ENCODE data around the gene SMOC2. TPM values are rescaled to one million over a fixed set of nuclear protein-coding genes. Genes with fewer than 3 reads are reported as not detected.

The SMOC2 gene
- total and polyA plus RNA-seq, 2 donors (not counting 1 experiment from before 2014, with no cell fraction given), result 0.37 TPM; not detected in 1

- H2AFZ ChIP-seq (ENCODE audit: insufficient read depth, low read depth, low read length, poor library complexity, severe bottlenecking), result no peak overlapping the region
- no peaks in the 10 kb centered on the region for H4K20me1 ChIP-seq (ENCODE audit: control insufficient read depth, insufficient read depth, low read length, poor library complexity, severe bottlenecking)
- H3K36me3 ChIP-seq (replicated peaks in 1 of 2; ENCODE audit: control extremely low read depth in 1 of 2, control insufficient read depth in 1 of 2, extremely low read depth in 1 of 2, insufficient read depth in 2 of 2, low read length in 1 of 2), result no peaks in the 10 kb centered on the region
- POLR2A ChIA-PET, result no interaction called here
- H3K4me1 ChIP-seq (ENCODE audit: control insufficient read depth in 2 of 2, insufficient read depth in 2 of 2, low read length in 2 of 2), result no peaks in the 10 kb centered on the region
- no peaks in the 10 kb centered on the region for H3K79me2 ChIP-seq (ENCODE audit: control insufficient read depth, insufficient read depth, low read length)
- peaks cover 0 to 4% (median 0%) of the 10 kb centered on the region in 4 experiments for H3K27me3 ChIP-seq (replicated peaks in 1 of 4; ENCODE audit: control extremely low read depth in 1 of 4, control insufficient read depth in 3 of 4, insufficient read depth in 4 of 4, low read length in 3 of 4)
- DNase-seq (no peak), ATAC-seq (ENCODE audit: low read depth) (no peak)
- no peak overlapping the region for H3K4me3 ChIP-seq (ENCODE audit: control extremely low read depth in 1 of 5, extremely low read depth in 1 of 5, insufficient read depth in 1 of 5, low read depth in 2 of 5, low read length in 4 of 5)
- no peak overlapping the region for H3K4me3 Mint-ChIP-seq
- peaks cover 0 to 3% (median 0%) of the 10 kb centered on the region in 3 donors for H3K9me3 ChIP-seq (ENCODE audit: control extremely low read depth in 1 of 3, control insufficient read depth in 2 of 3, insufficient read depth in 1 of 3, low read length in 2 of 3)
- no peaks in the 10 kb centered on the region for H3K27me3 Mint-ChIP-seq
- no peak overlapping the region for H3K27ac ChIP-seq (ENCODE audit: low read length in 2 of 2)
- no peak overlapping the region for H3K4me2 ChIP-seq (replicated peaks; ENCODE audit: low read depth, low read length, poor library complexity, severe bottlenecking)
- WGBS (ENCODE audit: insufficient coverage), result 75% methylated on average over 2 of the region's 4 CpGs
- intact Hi-C loops (cut with micrococcal nuclease), result no loop called here
- TF ChIP-seq, protein P1, sequence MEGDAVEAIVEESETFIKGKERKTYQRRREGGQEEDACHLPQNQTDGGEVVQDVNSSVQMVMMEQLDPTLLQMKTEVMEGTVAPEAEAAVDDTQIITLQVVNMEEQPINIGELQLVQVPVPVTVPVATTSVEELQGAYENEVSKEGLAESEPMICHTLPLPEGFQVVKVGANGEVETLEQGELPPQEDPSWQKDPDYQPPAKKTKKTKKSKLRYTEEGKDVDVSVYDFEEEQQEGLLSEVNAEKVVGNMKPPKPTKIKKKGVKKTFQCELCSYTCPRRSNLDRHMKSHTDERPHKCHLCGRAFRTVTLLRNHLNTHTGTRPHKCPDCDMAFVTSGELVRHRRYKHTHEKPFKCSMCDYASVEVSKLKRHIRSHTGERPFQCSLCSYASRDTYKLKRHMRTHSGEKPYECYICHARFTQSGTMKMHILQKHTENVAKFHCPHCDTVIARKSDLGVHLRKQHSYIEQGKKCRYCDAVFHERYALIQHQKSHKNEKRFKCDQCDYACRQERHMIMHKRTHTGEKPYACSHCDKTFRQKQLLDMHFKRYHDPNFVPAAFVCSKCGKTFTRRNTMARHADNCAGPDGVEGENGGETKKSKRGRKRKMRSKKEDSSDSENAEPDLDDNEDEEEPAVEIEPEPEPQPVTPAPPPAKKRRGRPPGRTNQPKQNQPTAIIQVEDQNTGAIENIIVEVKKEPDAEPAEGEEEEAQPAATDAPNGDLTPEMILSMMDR (IDR thresholded peaks at IDR 0.05), result no peak
- no peak for TF ChIP-seq EZH2 (IDR thresholded peaks at IDR 0.05; ENCODE audit: borderline replicate concordance, insufficient read depth, low read depth, low read length, poor library complexity, severe bottlenecking)
- no peak overlapping the region for H3K27ac Mint-ChIP-seq
- peaks cover 5% of the 10 kb centered on the region for H3K4me1 Mint-ChIP-seq
- no peaks in the 10 kb centered on the region for H3K9me3 Mint-ChIP-seq (ENCODE audit: insufficient read depth)
- no peak overlapping the region for H3K9ac ChIP-seq (ENCODE audit: low read length)
- CTCF ChIA-PET, result no interaction called here
Observed at GRCh38 chr6:168533414-168533813, 92.4 kb downstream of the SMOC2 start.

- H2AFZ ChIP-seq (ENCODE audit: insufficient read depth, low read depth, low read length, poor library complexity, severe bottlenecking), result no peak overlapping the region
- no peaks in the 10 kb centered on the region for H4K20me1 ChIP-seq (ENCODE audit: control insufficient read depth, insufficient read depth, low read length, poor library complexity, severe bottlenecking)
- H3K4me2 ChIP-seq (replicated peaks; ENCODE audit: low read depth, low read length, poor library complexity, severe bottlenecking), result no peak overlapping the region
- H3K4me3 Mint-ChIP-seq, result no peak overlapping the region
- intact Hi-C loops (cut with micrococcal nuclease), result no loop called here
- no peak overlapping the region for H3K4me3 ChIP-seq (ENCODE audit: control extremely low read depth in 1 of 5, extremely low read depth in 1 of 5, insufficient read depth in 1 of 5, low read depth in 2 of 5, low read length in 4 of 5)
- TF ChIP-seq EZH2 (IDR thresholded peaks at IDR 0.05; ENCODE audit: borderline replicate concordance, insufficient read depth, low read depth, low read length, poor library complexity, severe bottlenecking), result no peak
- TF ChIP-seq, protein P1 (IDR thresholded peaks at IDR 0.05), result no peak
- ChIA-PET POLR2A (no interaction called here), CTCF (no interaction called here)
- DNase-seq, result no peak
- H3K27me3 Mint-ChIP-seq, result no peaks in the 10 kb centered on the region
- no peaks in the 10 kb centered on the region for H3K36me3 ChIP-seq (replicated peaks in 1 of 2; ENCODE audit: control extremely low read depth in 1 of 2, control insufficient read depth in 1 of 2, extremely low read depth in 1 of 2, insufficient read depth in 2 of 2, low read length in 1 of 2)
- no peaks in the 10 kb centered on the region for H3K4me1 Mint-ChIP-seq
- ATAC-seq (ENCODE audit: low read depth), result no peak
- 98% methylated on average over 5 of the region's 6 CpGs for WGBS (ENCODE audit: insufficient coverage)
- no peaks in the 10 kb centered on the region for H3K79me2 ChIP-seq (ENCODE audit: control insufficient read depth, insufficient read depth, low read length)
- H3K9me3 Mint-ChIP-seq (ENCODE audit: insufficient read depth), result no peaks in the 10 kb centered on the region
- H3K4me1 ChIP-seq (ENCODE audit: control insufficient read depth in 2 of 2, insufficient read depth in 2 of 2, low read length in 2 of 2), result no peaks in the 10 kb centered on the region
- peaks cover 0 to 3% (median 0%) of the 10 kb centered on the region in 3 donors for H3K9me3 ChIP-seq (ENCODE audit: control extremely low read depth in 1 of 3, control insufficient read depth in 2 of 3, insufficient read depth in 1 of 3, low read length in 2 of 3)
- peaks cover 0 to 4% (median 0%) of the 10 kb centered on the region in 4 experiments for H3K27me3 ChIP-seq (replicated peaks in 1 of 4; ENCODE audit: control extremely low read depth in 1 of 4, control insufficient read depth in 3 of 4, insufficient read depth in 4 of 4, low read length in 3 of 4)
- no peak overlapping the region for H3K27ac Mint-ChIP-seq
- H3K27ac ChIP-seq (ENCODE audit: low read length in 2 of 2), result no peak overlapping the region
- no peak overlapping the region for H3K9ac ChIP-seq (ENCODE audit: low read length)
Observed at GRCh38 chr6:168534265-168534664, 93.3 kb downstream of the SMOC2 start.

Data from B cell (primary cell).